Small intestine (tissue), 7 donors: ENCODE results near the gene CDK5. TPM values are rescaled to one million over a fixed set of nuclear protein-coding genes. Genes with fewer than 3 reads are reported as not detected.

Source experiments
- DNase-seq, 2 donors: peaks; one replicate each; pipeline versions ENCODE4 v3.0.0 to v3.0.0-alpha.2; 2013
- FAIRE-seq: peaks from 2 replicates; lab custom pipeline; 2012; peaks lifted over from hg19 to GRCh38; lab: Jason Lieb, UNC
- H3K27ac ChIP-seq, 3 donors: one replicate each; pipeline ENCODE4 v1.5.1; 2013; ENCODE audit warnings: low read length in 2 of 3, mild to moderate bottlenecking in 2 of 3, control low read depth in 1 of 3, inconsistent platforms in 1 of 3, low read depth in 1 of 3, moderate library complexity in 1 of 3
- H3K27me3 ChIP-seq, 3 donors: one replicate each; pipeline ENCODE4 v1.6.1; 2013; ENCODE audit warnings: low read length in 3 of 3, inconsistent platforms in 1 of 3; ENCODE audit not compliant: control insufficient read depth in 3 of 3, insufficient read depth in 3 of 3
- H3K36me3 ChIP-seq, 3 donors: one replicate each; pipeline ENCODE4 v1.6.1; 2013; ENCODE audit warnings: low read length in 3 of 3, inconsistent platforms in 1 of 3, low read depth in 1 of 3, mild to moderate bottlenecking in 1 of 3, moderate library complexity in 1 of 3; ENCODE audit not compliant: control insufficient read depth in 3 of 3, insufficient read depth in 2 of 3
- H3K4me1 ChIP-seq, 3 donors: one replicate each; pipeline ENCODE4 v1.6.1; 2013; ENCODE audit warnings: low read length in 2 of 3, inconsistent platforms in 1 of 3, low read depth in 1 of 3, mild to moderate bottlenecking in 1 of 3, moderate library complexity in 1 of 3; ENCODE audit not compliant: control insufficient read depth in 3 of 3, insufficient read depth in 2 of 3
- H3K4me3 ChIP-seq, 3 donors: one replicate each; pipeline ENCODE4 v1.5.1; 2013; ENCODE audit warnings: low read length in 3 of 3, control low read depth in 1 of 3, inconsistent platforms in 1 of 3, low read depth in 1 of 3, mild to moderate bottlenecking in 1 of 3, moderate library complexity in 1 of 3
- H3K9me3 ChIP-seq, 2 donors: one replicate each; pipeline ENCODE4 v1.6.1; 2013; ENCODE audit warnings: low read depth in 1 of 2, low read length in 1 of 2; ENCODE audit not compliant: control insufficient read depth in 2 of 2, insufficient read depth in 1 of 2
- WGBS, 3 donors: extraction: QIAGEN DNeasy Blood & Tissue Kit; methylation state at CpG; one replicate each; pipeline ENCODE4 v1.1.7; 2013; 5-methylcytosine and 5-hydroxymethylcytosine counted together
- polyA plus RNA-seq, 4 donors: library from polyadenylated mRNA; stranded (reverse) in 3 of 4; unstranded in 1 of 4; fragments of 200-250 nt in 3 of 4; fragments of 120-200 nt in 1 of 4; gene quantifications; one replicate each; pipeline versions ENCODE4 v1.2.1 to v1.2.3, GENCODE V29; 2013
- donor health status: healthy with polysubstance abuse.
- donor health status: control.
- donor health status: control.
- donor health status: Bipolar disorder and iron deficiency.
- donor health status: healthy.

CDK5 gene
- polyA plus RNA-seq, 4 donors = 10.8 to 19.7 (median 11.9) TPM

- FAIRE-seq = no peak
Observed at GRCh38 chr7:151088856-151089699, 31.4 kb upstream of the CDK5 start.

GRCh38 chr7:151088019-151088855 is 30.5 kb upstream of the CDK5 start:
- Histone ChIP-seq H3K9me3 (no peaks in the 10 kb centered on the region), H3K36me3 (peaks cover 0 to 36% (median 0%) of the 10 kb centered on the region in 3 donors), H3K27me3 (no peaks in the 10 kb centered on the region), H3K4me3 (peak overlapping the region in 2 of 3 donors; percentile 71 to 91), H3K27ac (peak overlapping the region; percentile 63 to 89 (median 83)), H3K4me1 (peaks cover 0 to 48% (median 4%) of the 10 kb centered on the region in 3 donors)
- FAIRE-seq (no peak), DNase-seq (peak in 1 of 2 donors; percentile 20)
- 43 to 54% (median 53%) methylated on average over 16 of the region's 16 CpGs for WGBS, 3 donors

More at GRCh38 chr7:151088856-151089699, 31.4 kb upstream of the CDK5 start:
- DNase-seq = peak; percentile 20 to 73
- peak overlapping the region in 2 of 3 donors; percentile 63 to 89 for H3K27ac ChIP-seq
- WGBS, 3 donors = 49 to 81% (median 65%) methylated on average over 30 of the region's 30 CpGs
- H3K4me3 ChIP-seq = peak overlapping the region in 1 of 3 donors; percentile 71
- H3K4me1 ChIP-seq = peaks cover 0 to 41% (median 4%) of the 10 kb centered on the region in 3 donors
- H3K9me3 ChIP-seq = no peaks in the 10 kb centered on the region
- H3K27me3 ChIP-seq = no peaks in the 10 kb centered on the region
- H3K36me3 ChIP-seq = peaks cover 0 to 45% (median 0%) of the 10 kb centered on the region in 3 donors

GRCh38 chr7:151087245-151088018 is 29.7 kb upstream of the CDK5 start:
- peaks cover 0 to 33% (median 0%) of the 10 kb centered on the region in 3 donors for H3K36me3 ChIP-seq
- H3K27ac ChIP-seq = peak overlapping the region; percentile 63 to 89 (median 83)
- FAIRE-seq (no peak), DNase-seq (peak; percentile 77 to 78)
- no peaks in the 10 kb centered on the region for H3K27me3 ChIP-seq
- 2% methylated on average over 48 to 70 of the region's 70 CpGs for WGBS, 3 donors
- H3K4me3 ChIP-seq = peak overlapping the region; percentile 55 to 91 (median 71)
- H3K9me3 ChIP-seq = no peaks in the 10 kb centered on the region
- H3K4me1 ChIP-seq = peaks cover 0 to 52% (median 6%) of the 10 kb centered on the region in 3 donors

- WGBS, 3 donors = 0 to 1% (median 1%) methylated on average over 22 to 52 of the region's 56 CpGs
- H3K4me1 ChIP-seq = peaks cover 0 to 58% (median 11%) of the 10 kb centered on the region in 3 donors
Observed at GRCh38 chr7:151086802-151087244, 29.1 kb upstream of the CDK5 start.

GRCh38 chr7:151085691-151086620 is 28.3 kb upstream of the CDK5 start, which contains the start of gene AGAP3:
Gene AGAP3, plus strand, starts transcription at chr7:151086475. Its CDS starts 267 bp downstream, at chr7:151086742.
- 1% methylated on average over 28 to 84 of the region's 84 CpGs for WGBS, 3 donors
- Histone ChIP-seq H3K36me3 (peaks cover 0 to 27% (median 0%) of the 10 kb centered on the region in 3 donors), H3K27ac (peak within 1 kb of the TSS; percentile 83 to 89 (median 88)), H3K9me3 (no peaks in the 10 kb centered on the region), H3K4me3 (peak within 1 kb of the TSS; percentile 55 to 91 (median 71)), H3K27me3 (no peaks in the 10 kb centered on the region), H3K4me1 (peaks cover 0 to 57% (median 11%) of the 10 kb centered on the region in 3 donors)
- DNase-seq (peak; percentile 78 to 87), FAIRE-seq (no peak)

More at GRCh38 chr7:151086802-151087244, 29.1 kb upstream of the CDK5 start:
- DNase-seq = peak; percentile 27 to 63
- no peaks in the 10 kb centered on the region for H3K27me3 ChIP-seq
- no peaks in the 10 kb centered on the region for H3K9me3 ChIP-seq
- peak overlapping the region; percentile 55 to 91 (median 71) for H3K4me3 ChIP-seq
- FAIRE-seq = no peak
- H3K36me3 ChIP-seq = peaks cover 0 to 29% (median 0%) of the 10 kb centered on the region in 3 donors
- peak overlapping the region; percentile 63 to 89 (median 83) for H3K27ac ChIP-seq

GRCh38 chr7:151085329-151085690 is 27.6 kb upstream of the CDK5 start:
- Histone ChIP-seq H3K4me1 (peaks cover 0 to 57% (median 11%) of the 10 kb centered on the region in 3 donors), H3K4me3 (peak overlapping the region in 1 of 3 donors; percentile 63), H3K9me3 (no peaks in the 10 kb centered on the region), H3K27ac (peak overlapping the region; percentile 77 to 89 (median 88)), H3K36me3 (peaks cover 0 to 24% (median 0%) of the 10 kb centered on the region in 3 donors), H3K27me3 (no peaks in the 10 kb centered on the region)
- WGBS, 3 donors = 38 to 60% (median 52%) methylated on average over 5 of the region's 5 CpGs
- FAIRE-seq (no peak), DNase-seq (no peak)

- peak overlapping the region in 1 of 3 donors; percentile 45 for H3K27ac ChIP-seq
- peak overlapping the region in 2 of 3 donors; percentile 73 to 75 for H3K4me3 ChIP-seq
- 7 to 19% (median 12%) methylated on average over 3 of the region's 3 CpGs for WGBS, 3 donors
- no peaks in the 10 kb centered on the region for H3K9me3 ChIP-seq
- H3K36me3 ChIP-seq = peaks cover 0 to 21% (median 0%) of the 10 kb centered on the region in 3 donors
- H3K27me3 ChIP-seq = no peaks in the 10 kb centered on the region
- DNase-seq (peak in 1 of 2 donors; percentile 30), FAIRE-seq (no peak)
- peaks cover 3 to 60% (median 15%) of the 10 kb centered on the region in 3 donors for H3K4me1 ChIP-seq
Observed at GRCh38 chr7:151083824-151084160, 26.1 kb upstream of the CDK5 start.
